HG02852 (cell line): ENCODE data around the gene SERPINB12.

Experiments used
- ATAC-seq: cut with Tn5 transposase; IDR thresholded peaks from one replicate; pipeline ENCODE4 v1.9.1; 2021; ENCODE audit warnings: mild to moderate bottlenecking, moderate library complexity; ENCODE audit not compliant: unreplicated experiment

SERPINB12 gene, protein sequence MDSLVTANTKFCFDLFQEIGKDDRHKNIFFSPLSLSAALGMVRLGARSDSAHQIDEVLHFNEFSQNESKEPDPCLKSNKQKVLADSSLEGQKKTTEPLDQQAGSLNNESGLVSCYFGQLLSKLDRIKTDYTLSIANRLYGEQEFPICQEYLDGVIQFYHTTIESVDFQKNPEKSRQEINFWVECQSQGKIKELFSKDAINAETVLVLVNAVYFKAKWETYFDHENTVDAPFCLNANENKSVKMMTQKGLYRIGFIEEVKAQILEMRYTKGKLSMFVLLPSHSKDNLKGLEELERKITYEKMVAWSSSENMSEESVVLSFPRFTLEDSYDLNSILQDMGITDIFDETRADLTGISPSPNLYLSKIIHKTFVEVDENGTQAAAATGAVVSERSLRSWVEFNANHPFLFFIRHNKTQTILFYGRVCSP

DNA sequence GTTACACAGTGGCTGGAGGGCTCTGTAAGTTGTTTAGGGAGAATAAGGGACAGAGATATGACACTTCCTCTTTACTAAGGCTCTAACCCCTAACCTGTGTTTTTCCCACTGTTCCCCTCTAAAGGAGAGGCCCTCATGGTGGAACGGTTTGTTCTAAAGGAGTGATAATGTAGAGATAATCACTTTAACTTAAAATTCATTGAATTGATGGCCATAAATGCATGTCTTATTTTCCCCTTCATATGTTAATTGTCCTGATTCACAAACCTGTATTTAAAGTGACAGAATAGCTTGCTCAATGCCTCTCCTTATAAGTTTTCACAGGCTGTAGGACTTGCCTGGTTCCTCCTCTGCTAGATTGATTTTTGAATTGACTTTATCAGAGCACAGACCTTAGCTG lies at the start of gene SERPINB12:
Gene SERPINB12 (plus strand): TSS at position 301 of the 400 bp plus-strand sequence. CDS start 13,791 bp downstream, outside the sequence.
- ATAC-seq, result no peak

DNA sequence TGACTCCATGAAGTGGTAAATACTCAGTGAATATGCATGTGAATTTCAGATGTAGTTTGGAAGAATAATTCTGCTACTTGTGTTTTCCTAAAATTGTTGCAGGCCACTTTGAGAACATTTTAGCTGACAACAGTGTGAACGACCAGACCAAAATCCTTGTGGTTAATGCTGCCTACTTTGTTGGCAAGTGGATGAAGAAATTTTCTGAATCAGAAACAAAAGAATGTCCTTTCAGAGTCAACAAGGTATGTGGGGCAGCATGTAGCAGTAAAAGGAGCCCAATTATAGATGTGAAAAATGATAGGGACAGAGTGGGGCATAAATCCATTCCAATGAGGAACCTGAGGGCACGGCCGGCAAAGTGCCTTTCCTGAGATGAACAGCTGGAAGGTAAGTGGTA lies 49.3 kb upstream of the SERPINB12 start:
- no peak for ATAC-seq

DNA sequence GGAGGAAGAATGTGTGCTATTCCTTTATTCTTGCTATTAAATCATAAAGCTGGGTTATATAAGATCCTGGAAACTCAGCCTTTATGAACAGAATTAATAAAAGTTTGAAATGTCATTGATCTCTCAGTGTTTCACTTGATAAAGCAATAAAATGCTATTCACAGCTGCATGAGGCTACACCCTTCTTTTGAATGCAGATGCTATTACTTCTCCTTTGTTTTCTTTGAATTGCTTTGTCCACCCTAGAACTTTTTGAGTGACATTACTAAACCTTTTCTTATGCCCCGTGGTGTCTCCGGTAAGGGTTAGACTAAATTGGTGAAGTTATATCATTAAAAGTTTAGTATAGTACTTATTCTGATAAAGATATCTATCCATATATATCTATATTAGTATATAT lies 46.5 kb upstream of the SERPINB12 start:
- no peak for ATAC-seq

DNA sequence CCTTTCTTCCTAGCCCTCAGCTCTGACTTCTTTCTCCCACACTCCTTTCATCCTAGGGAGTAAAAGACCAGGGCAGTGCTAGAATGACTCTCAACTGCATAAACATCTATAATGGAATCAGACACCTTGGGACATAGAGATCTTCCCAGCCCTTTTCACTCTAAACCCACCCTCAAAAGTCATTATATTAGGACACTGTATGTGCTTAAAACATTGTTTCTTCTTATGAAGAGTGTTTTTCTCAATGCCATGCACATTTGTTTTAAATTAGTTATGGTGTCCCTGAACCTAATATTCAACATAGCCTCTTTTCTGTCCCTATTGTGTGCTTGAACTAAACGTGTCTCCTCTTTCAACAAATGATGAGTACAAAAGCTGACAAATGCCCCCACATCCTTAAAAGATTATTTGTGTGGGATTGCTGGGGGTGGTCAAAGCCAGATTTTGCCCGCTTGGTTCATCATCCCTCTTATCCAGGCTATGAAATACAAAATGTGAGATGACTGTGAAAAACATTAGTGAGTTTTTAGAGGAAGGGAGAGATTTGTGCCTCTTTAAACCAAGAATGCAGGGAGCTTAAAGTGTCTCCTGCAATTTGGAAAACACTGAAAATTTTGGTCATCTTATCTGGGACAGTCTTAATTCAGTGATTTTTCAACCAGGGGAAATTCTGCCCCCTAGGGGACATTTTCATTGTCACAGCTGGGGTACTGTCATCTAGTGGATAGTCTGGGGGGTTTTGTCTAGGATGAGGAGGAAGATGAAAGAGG lies 36.4 kb upstream of the SERPINB12 start:
- peak; percentile 52 for ATAC-seq

DNA sequence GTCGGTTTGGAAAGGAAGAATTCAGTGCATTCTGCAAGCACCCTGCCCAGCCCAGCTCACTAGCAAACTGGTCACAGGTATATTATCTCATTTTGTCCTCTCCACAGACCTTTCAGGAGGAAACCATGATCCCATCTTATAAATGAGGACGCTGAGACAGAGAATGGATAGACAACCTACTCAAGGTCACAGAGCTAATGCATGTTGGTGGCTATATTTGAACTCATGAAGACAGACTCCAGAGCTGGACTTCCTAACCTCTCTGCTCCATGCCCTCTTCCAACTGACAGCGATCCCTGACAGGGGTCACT lies 35.9 kb upstream of the SERPINB12 start:
- ATAC-seq, result no peak

DNA sequence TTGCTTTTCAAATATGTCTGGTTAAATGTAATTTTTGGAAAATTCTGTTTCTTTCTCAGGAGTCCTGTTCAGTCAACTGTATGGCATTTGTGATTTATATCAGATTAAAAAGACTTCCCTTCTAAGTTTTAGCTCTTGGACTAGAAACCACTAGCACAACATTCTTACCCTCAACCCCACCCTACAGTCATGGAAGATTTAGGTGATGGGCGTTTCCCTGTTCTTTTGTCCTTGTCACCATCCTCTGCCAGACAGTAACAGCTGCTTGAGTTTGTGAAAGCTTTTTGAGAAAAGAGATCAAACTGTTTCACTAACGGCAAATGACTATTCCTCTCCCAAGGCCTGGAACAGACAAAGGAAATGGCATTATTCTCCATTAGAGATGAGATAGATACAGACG lies 33.6 kb upstream of the SERPINB12 start:
- ATAC-seq, result no peak

DNA sequence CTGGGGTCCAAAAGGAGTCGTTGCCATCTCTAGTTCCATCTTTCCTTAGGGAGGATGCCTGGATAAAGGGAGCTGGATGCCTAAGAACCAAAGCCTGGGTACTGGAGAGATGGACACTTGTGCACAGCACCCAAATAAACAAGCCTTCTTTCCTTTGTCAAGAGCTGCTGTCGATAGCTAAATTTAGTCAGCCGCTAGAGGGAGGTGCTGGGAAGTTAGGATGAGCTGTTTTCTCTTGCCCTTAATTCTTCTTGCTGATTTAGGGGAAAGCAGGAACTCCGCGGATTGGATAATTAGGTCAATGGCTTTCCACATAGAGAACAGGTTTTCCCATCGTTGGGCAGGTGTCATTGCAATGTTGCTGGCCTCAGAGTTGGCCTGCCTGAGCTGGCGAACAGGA lies 30.9 kb upstream of the SERPINB12 start:
- ATAC-seq, result no peak

DNA sequence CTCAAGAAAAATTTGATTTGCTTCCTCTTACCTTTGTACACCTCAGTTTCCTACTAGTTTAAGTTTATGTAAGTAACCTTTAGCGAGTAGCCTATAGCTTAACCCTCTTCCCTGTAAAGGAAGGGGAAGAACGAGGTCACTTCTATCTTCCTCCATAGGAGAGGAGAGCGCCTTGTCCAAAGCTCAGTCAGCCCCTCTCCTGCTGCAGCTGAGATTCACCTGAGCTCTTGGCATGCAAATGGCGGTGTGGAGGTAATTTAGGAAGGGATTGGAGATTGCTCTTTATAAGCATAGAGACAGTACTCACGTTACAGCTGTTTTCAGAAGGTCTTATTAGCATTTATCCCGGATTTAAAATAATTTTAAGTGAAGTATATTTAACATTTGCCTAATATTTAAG lies 27.8 kb upstream of the SERPINB12 start:
- no peak for ATAC-seq

DNA sequence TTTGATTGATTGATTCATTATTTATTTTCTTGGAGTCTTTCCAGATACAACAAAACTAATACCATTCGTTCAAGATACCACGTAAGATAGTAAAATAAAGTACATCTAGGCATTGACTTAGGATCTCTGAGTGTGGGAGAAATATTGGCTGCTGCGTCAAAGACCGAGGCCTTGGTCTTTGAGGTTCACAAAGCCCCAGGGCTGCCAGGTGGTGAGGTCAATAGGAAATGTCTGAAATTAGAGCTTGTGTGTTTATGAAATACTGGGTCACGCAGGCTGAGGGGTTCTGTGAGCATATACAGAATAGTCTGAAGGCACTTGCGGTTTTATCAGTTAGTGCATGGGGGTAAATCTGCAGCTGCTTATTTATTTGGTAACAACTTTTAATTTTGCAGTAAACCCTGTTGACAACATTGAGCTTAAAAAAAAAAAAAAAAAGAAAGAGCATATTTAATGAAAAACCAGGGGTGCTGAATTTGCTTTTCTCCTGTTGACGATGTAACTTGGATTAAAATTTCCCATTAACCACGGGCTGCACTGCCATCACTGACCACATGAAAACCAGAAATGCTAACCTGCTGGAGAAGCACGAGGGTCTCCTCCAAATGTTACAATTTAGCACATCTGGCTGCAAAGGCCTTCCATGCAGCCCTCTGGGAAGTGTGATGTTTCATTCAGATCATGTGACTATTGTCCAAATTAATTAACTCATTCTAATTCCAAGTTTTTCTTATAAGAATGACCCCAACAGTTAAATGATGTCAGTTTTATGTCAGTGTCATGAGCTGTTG lies 27.1 kb upstream of the SERPINB12 start:
- no peak for ATAC-seq

DNA sequence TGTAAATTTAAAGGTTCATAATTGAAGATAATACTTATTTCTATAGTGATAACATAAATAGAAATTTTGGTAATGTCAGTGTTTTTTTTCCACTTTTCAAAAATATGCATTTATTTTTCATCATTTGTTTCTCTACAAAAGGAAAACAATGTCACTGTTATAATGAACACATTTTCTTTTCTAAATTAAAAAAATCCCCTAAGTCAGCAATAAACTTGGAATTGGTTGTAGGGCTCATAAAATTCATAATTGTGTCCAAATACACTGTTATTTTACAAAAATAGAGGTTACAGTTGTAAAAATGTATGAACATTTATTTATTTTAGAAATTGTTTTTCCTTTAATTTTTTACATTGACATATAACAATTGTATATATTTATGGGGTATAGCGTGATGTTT lies 26.4 kb upstream of the SERPINB12 start:
- ATAC-seq, result no peak

DNA sequence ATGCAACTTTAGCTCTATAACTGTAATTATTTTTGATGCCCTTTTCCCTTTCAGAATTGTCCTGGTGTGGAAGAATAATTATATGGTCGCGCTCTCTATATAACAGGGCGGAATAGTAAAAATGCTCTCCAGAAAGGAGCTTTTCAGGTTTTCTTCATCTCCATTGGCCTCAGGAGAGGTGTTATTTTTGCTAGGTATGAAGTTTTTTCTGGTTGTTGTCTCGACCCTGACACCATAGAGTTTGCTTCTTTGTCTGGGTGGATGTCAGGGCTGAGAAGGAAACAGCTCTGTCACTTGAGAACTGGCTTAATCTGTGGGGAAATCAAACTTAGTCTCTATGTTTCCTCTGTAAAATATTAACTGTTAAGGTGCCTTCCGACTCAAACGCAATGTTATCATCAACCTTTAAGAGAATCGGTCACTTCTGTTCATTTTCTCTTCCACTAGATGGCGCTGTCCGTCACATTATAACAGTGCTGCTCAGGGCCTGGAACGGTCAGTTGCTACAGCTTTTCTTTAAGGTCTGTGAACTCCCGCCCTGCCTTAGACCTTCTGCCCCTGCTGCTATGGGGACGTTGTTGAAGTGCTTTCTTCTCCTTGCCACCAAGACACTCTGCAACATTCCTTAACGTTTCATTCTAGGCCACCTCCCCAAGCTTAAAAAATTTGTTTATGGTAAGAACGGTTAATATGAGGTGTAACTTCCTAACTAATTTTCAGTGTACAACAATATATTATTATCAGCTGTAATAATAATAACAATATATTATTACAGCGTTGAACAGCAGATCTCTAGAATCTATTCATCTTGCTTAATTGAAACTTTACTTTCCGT lies 23.8 kb upstream of the SERPINB12 start:
- peak; percentile 95 for ATAC-seq

DNA sequence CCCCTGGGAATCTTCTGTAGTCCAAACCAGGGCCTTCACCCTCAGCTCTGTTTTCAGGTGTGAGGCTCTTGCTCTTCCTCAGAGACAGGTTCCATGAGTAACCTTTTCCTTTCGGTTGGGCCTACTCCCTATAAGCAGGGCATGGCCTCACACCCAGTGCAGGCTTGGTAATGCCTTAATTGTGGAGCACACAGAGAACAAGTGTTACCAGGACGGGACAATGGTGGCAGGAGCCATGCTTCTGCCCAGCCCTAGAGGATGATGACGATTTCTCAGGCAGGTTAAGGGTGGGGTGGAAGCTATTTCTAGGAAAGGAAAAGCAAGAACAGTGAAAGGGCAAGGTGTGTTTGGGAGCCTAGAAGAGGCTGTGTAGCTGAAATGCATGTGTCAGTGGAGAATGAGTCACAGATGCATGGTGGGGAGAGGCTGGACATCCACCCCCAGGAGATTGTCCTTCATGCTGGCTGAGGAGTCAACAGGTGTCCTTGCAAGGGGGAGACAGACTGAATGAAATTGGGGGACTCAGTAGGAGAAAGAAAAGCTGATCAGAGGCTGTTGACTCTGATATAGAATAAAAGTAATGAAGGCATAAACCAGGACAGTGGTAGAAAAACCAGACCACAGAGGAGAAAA lies 22.0 kb upstream of the SERPINB12 start:
- no peak for ATAC-seq

DNA sequence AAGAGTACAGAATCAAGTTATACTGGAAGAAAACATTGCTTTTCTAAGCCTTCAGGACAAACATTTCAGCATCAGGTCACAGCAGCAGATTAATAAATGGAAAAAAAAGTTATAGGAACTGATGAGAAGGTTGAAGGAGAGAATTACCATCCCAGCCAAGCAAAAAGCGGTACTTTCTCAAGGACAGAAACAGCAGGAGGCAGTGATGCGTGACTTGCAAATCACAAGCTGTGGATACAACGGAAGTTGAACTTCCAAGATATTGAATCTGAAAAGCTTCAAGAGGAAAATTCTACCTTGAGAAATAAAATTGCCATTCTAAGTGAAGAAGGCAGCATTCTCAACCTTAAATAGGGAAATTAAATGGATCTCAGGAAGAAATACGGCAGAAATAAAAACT lies 18.5 kb upstream of the SERPINB12 start:
- ATAC-seq, result no peak

DNA sequence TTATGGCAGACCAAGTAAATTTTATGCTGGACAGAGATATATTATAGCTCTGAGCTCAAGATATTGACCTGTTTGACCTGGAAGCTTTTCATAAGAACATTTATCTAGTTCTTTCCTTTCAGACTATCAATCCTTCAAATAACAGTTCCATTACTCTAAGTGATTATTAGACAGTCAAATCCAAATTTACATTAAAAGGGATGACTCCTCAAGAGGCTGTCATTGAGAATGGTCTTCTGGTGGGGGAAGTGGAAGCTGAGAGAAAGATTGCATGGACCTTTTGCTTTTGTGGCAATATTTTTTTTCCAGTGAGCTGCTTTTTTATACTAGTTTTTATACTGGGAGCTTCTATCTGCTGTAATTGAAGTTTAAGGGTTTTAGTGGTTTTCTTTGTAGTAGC lies 14.9 kb upstream of the SERPINB12 start:
- ATAC-seq, result no peak

DNA sequence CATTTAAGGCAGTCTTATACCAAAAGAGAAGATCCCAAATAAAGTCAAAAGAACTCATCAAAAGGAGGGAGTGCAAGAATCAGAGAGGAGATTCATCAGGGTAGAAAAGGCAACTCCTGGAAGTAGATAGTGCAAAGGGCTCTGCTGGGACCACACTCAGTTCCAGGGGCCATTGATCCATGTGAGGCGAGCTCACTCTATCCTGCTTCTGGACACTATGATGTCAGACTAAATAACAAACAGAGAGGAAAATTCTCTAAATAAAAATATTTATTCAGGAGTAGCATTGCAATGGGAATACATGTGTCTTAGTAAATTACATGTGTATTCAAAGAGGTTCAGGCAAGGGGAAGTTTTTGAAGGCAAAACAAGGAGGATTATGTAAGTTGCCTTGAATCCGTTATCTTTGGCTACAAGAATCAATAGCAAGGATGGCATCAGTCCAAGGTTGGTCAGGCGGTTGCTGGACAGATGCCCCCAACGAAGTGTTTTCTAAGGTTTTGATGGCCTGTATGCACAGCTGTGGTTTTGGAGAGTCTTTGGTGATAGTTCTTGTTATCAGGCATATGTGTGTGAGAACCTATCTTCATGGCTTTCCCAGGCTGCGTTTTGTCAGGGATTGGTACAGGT lies 13.2 kb upstream of the SERPINB12 start:
- no peak for ATAC-seq

DNA sequence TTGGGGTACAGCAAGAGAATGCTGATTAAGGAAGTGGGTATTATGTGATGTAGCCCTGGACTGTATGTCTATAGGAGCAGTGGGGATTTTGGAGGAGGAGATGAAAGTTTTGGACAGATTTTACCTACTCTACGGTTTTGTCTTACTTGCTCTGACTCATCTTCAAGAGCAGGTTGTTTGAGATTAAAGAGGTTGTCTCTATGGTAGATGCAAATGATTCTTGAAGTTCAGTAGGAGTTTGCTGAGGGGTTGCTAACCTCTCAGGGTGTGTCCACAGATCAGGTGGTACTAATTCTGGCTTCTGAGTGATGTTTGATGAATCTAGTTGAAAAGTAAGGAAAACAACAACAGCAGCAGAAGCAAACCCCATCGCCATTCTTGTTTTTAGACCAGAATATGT lies 9.7 kb upstream of the SERPINB12 start:
- ATAC-seq, result no peak

DNA sequence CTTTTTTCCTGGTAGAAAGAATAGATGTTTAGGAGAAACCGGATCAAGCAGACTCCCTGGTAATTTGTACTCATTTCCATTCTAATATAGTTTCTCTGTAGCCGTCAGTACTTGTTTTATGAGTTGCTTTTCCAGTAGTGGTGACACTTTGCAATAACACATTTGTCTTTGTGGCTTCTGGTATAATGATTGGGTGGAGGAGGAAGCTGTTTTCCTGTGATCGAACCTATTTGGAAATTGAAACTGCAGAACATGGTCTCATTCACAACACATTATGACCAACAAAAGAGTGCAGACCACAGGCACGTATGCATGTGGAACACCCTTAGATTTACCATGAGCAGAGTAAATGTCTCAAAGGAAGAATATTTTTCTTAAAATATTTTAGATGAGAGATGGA lies 7.6 kb upstream of the SERPINB12 start:
- peak; percentile 64 for ATAC-seq

DNA sequence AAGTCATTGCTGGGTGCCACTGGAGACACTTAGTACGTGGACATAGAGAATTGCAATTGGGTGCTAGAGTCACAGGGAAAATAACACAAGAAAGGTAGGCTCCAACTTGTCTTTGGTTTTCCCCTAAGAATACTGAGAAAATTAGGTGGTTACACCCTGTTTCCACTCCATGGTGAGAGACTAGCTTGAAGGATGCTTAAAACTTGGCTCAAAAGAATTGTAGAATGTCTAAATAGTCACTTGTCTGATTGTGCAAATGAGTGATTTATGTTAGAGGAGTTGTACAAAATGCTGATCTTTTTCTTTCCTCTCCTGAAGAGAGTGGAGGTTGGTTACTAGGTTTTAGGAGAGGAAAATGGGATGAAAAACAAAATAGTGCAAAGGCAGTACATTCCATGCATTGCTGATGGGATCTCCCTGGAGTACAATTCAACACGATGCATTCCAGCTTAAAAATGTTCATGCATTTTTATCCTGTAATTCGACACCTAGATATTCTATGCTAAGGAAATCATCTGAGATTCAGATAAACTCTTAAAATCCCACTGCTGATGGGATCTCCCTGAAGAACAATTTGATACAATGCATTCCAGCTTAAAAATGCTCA lies 2.2 kb upstream of the SERPINB12 start:
- ATAC-seq, result no peak

DNA sequence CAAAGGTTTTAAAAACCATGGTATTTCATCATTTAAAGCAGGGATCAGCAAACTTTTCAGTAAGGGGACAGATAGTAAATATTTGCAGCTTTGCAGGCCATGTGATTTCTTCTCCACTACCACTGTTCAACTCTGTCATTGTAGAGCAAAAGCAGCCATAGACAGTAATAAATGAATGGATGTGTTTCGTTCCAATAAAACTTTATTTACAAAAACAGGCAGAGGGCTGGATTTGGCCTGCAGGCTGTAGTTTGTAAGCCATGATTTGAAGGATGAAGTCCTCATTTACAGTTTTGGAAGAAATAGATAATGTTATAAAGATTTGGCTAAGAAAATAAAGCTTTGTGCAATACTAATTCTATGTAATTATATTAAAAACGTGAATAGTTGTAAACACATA lies 1.8 kb downstream of the SERPINB12 start:
- ATAC-seq, result no peak
